H9 (cell line): ENCODE results near the gene ZNF784. TPM values are rescaled to one million over a fixed set of nuclear protein-coding genes. Genes with fewer than 3 reads are reported as not detected.

ENCODE experiments used
- DNase-seq: peaks from one replicate; pipeline ENCODE4 v3.0.0-alpha.2; 2017
- H2AFZ ChIP-seq: one replicate; pipeline ENCODE4 v1.6.1; 2013; ENCODE audit warnings: mild to moderate bottlenecking, low read length, control low read depth, moderate library complexity
- H2AK5ac ChIP-seq: 2 replicates; pipeline ENCODE4 v1.6.1; 2013; ENCODE audit warnings: low read length, control low read depth, mixed read lengths; ENCODE audit not compliant: insufficient read length
- H2BK120ac ChIP-seq: one replicate; pipeline ENCODE4 v1.6.1; 2013; ENCODE audit warnings: low read depth, mild to moderate bottlenecking, low read length, control low read depth, inconsistent platforms; ENCODE audit not compliant: poor library complexity, severe bottlenecking
- H2BK12ac ChIP-seq: 2 replicates; pipeline ENCODE4 v1.6.1; 2013; ENCODE audit warnings: low read length, control low read depth, mixed read lengths, low read depth; ENCODE audit not compliant: insufficient read length
- H2BK15ac ChIP-seq: 2 replicates; pipeline ENCODE4 v1.6.1; 2013; ENCODE audit warnings: low read depth, low read length, control low read depth
- H2BK20ac ChIP-seq: one replicate; pipeline ENCODE4 v1.6.1; 2013; ENCODE audit warnings: low read depth, mild to moderate bottlenecking, low read length, control low read depth, inconsistent platforms; ENCODE audit not compliant: poor library complexity, severe bottlenecking
- H2BK5ac ChIP-seq: 2 replicates; pipeline ENCODE4 v1.6.1; 2013; ENCODE audit warnings: low read length, control low read depth, mixed read lengths; ENCODE audit not compliant: insufficient read length
- H3K14ac ChIP-seq: 2 replicates; pipeline ENCODE4 v1.6.1; 2013; ENCODE audit warnings: low read length, control low read depth; ENCODE audit not compliant: insufficient read depth
- H3K18ac ChIP-seq: 2 replicates; pipeline ENCODE4 v1.6.1; 2013; ENCODE audit warnings: low read depth, mild to moderate bottlenecking, mixed read lengths, low read length, control low read depth; ENCODE audit not compliant: insufficient read length
- H3K23ac ChIP-seq: 2 replicates; pipeline ENCODE4 v1.6.1; 2013; ENCODE audit warnings: low read length, control low read depth, mixed read lengths, low read depth; ENCODE audit not compliant: insufficient read length
- H3K23me2 ChIP-seq: 2 replicates; pipeline ENCODE4 v1.6.1; 2013; ENCODE audit warnings: low read depth, mild to moderate bottlenecking, mixed read lengths, low read length, control low read depth; ENCODE audit not compliant: insufficient read length, poor library complexity, severe bottlenecking
- H3K27ac ChIP-seq: 2 replicates; pipeline ENCODE4 v1.5.1; 2013; ENCODE audit warnings: low read length, control low read depth, mixed read lengths, low read depth; ENCODE audit not compliant: insufficient read length
- H3K27me3 ChIP-seq: 2 replicates; pipeline ENCODE4 v1.6.1; 2013; ENCODE audit warnings: low read length, control low read depth, inconsistent platforms; ENCODE audit not compliant: insufficient read depth
- H3K4ac ChIP-seq: 2 replicates; pipeline ENCODE4 v1.6.1; 2013; ENCODE audit warnings: low read depth, mild to moderate bottlenecking, control low read depth, inconsistent platforms, low read length, moderate library complexity
- H3K4me1 ChIP-seq: 2 replicates; pipeline ENCODE4 v1.6.1; 2013; ENCODE audit warnings: low read length, control low read depth, inconsistent platforms; ENCODE audit not compliant: insufficient read depth
- H3K4me2 ChIP-seq: 2 replicates; pipeline ENCODE4 v1.6.1; 2013; ENCODE audit warnings: low read length, control low read depth, mixed read lengths; ENCODE audit not compliant: insufficient read length, insufficient read depth
- H3K56ac ChIP-seq: 2 replicates; pipeline ENCODE4 v1.6.1; 2013; ENCODE audit warnings: low read depth, mild to moderate bottlenecking, mixed read lengths, low read length, control low read depth; ENCODE audit not compliant: insufficient read length
- H3K79me1 ChIP-seq: 2 replicates; pipeline ENCODE4 v1.6.1; 2013; ENCODE audit warnings: low read depth, mild to moderate bottlenecking, moderate library complexity, low read length, control low read depth, inconsistent platforms; ENCODE audit not compliant: insufficient read depth, poor library complexity, severe bottlenecking
- H3K79me2 ChIP-seq: 2 replicates; pipeline ENCODE4 v1.6.1; 2013; ENCODE audit warnings: low read length, control low read depth, inconsistent platforms; ENCODE audit not compliant: insufficient read depth
- H3K9ac ChIP-seq: 2 replicates; pipeline ENCODE4 v1.6.1; 2013; ENCODE audit warnings: low read length, control low read depth, mixed read lengths; ENCODE audit not compliant: insufficient read length; ENCODE audit errors: extremely low read depth
- H3K9me3 ChIP-seq: one replicate; pipeline ENCODE4 v1.6.1; 2013; ENCODE audit warnings: low read depth, low read length, inconsistent platforms; ENCODE audit not compliant: control insufficient read depth
- H3T11ph ChIP-seq: one replicate; pipeline ENCODE4 v1.6.1; 2013; ENCODE audit warnings: mild to moderate bottlenecking, low read length, control low read depth, inconsistent platforms
- H4K20me1 ChIP-seq: one replicate; pipeline ENCODE4 v1.6.1; 2013; ENCODE audit not compliant: control insufficient read depth, insufficient read length, insufficient read depth
- H4K5ac ChIP-seq: 2 replicates; pipeline ENCODE4 v1.6.1; 2013; ENCODE audit warnings: low read depth, mild to moderate bottlenecking, mixed read lengths, low read length, control low read depth; ENCODE audit not compliant: insufficient read length
- H4K8ac ChIP-seq: replicated peaks from 2 replicates; pipeline ENCODE4 v1.6.1; 2013; ENCODE audit warnings: low read length, control low read depth, mixed read lengths, low read depth; ENCODE audit not compliant: insufficient read length
- H4K91ac ChIP-seq: 2 replicates; pipeline ENCODE4 v1.6.1; 2013; ENCODE audit warnings: low read depth, mild to moderate bottlenecking, moderate library complexity, mixed read lengths, low read length, control low read depth; ENCODE audit not compliant: insufficient read length
- H3K27ac Mint-ChIP-seq, 3 experiments: 2 replicates in 2 of 3; 3 replicates in 1 of 3; pipeline ENCODE4 v1.8.0; 2020 to 2021; ENCODE audit warnings: mixed read lengths in 3 of 3, mild to moderate bottlenecking in 1 of 3, moderate library complexity in 1 of 3
- H3K27me3 Mint-ChIP-seq: 2 replicates; pipeline ENCODE4 v1.8.0; 2021; ENCODE audit warnings: low read depth, mild to moderate bottlenecking, moderate library complexity, mixed read lengths
- H3K36me3 Mint-ChIP-seq, 3 experiments: 2 replicates in 2 of 3; 3 replicates in 1 of 3; pipeline ENCODE4 v1.8.0; 2020 to 2021; ENCODE audit warnings: low read depth in 3 of 3, mixed read lengths in 3 of 3; ENCODE audit not compliant: insufficient read depth in 1 of 3
- H3K4me1 Mint-ChIP-seq, 2 experiments: 2 replicates each; pipeline ENCODE4 v1.8.0; 2020; ENCODE audit warnings: mixed read lengths in 2 of 2
- H3K4me3 Mint-ChIP-seq, 2 experiments: 2 replicates in 1 of 2; 3 replicates in 1 of 2; pipeline ENCODE4 v1.8.0; 2020 to 2021; ENCODE audit warnings: mild to moderate bottlenecking in 2 of 2, mixed read lengths in 2 of 2, moderate library complexity in 1 of 2
- H3K9me3 Mint-ChIP-seq, 2 experiments: 2 replicates in 1 of 2; 3 replicates in 1 of 2; pipeline ENCODE4 v1.8.0; 2020; ENCODE audit warnings: mild to moderate bottlenecking in 2 of 2, mixed read lengths in 2 of 2, moderate library complexity in 1 of 2
- CTCF ChIP-seq: fragments of 200-600 bp; sonication (generic); conservative IDR thresholded peaks from 3 replicates; pipeline ENCODE4 v1.8.0; 2021; ENCODE audit warnings: antibody characterized with exemption, mild to moderate bottlenecking
- WGBS: extraction: QIAGEN DNeasy Blood & Tissue Kit; methylation state at CpG from one replicate; pipeline ENCODE4 v1.1.7; 2013; ENCODE audit warnings: missing lambda C conversion rate, low lambda C conversion rate, mixed read lengths; ENCODE audit not compliant: insufficient read length; ENCODE audit errors: extremely low coverage; 5-methylcytosine and 5-hydroxymethylcytosine counted together
- total RNA-seq: library from RNA; stranded (reverse); gene quantifications from 2 replicates; pipeline ENCODE4 v1.2.1, GENCODE V29; 2021

ZNF784 gene
- total RNA-seq, 1 experiment from 2014 or later = 10.7 TPM

- no peak overlapping the region for H2AK5ac ChIP-seq
- peaks cover 0 to 4% of the 10 kb centered on the region in 2 experiments; a peak in 3 of 5 replicates for H3K9me3 Mint-ChIP-seq
- H2BK5ac ChIP-seq = no peak overlapping the region
- H4K8ac ChIP-seq = no peak overlapping the region
- TF ChIP-seq CTCF = no peak
- no peaks in the 10 kb centered on the region for H4K20me1 ChIP-seq
- H3K79me2 ChIP-seq = peaks cover 7% of the 10 kb centered on the region; the same call in 1 of the 2 replicates
- peak overlapping the region; percentile 61 for H3K9ac ChIP-seq
- H3K4me1 ChIP-seq = no peaks in the 10 kb centered on the region
- H2BK12ac ChIP-seq = no peak overlapping the region
- no peak overlapping the region for H2BK15ac ChIP-seq
- H3K27ac ChIP-seq = no peak overlapping the region
- H3K27me3 Mint-ChIP-seq = peaks cover 3% of the 10 kb centered on the region; the same call in 1 of the 2 replicates
- no peak for DNase-seq
- no peak overlapping the region for H2BK20ac ChIP-seq
- H4K5ac ChIP-seq = no peak overlapping the region
- no peak overlapping the region for H3K4ac ChIP-seq
- H3K56ac ChIP-seq = no peak overlapping the region
- H3K9me3 ChIP-seq = no peaks in the 10 kb centered on the region
- H3K27ac Mint-ChIP-seq = peak overlapping the region; percentile 84 to 95 (median 91)
- H3K27me3 ChIP-seq = no peaks in the 10 kb centered on the region
- H3K18ac ChIP-seq = no peak overlapping the region
- peak overlapping the region; percentile 73 for H3K4me2 ChIP-seq
- H3K79me1 ChIP-seq = peaks cover 3% of the 10 kb centered on the region
- no peak overlapping the region for H4K91ac ChIP-seq
- no peak overlapping the region for H2BK120ac ChIP-seq
- H3K23me2 ChIP-seq = peaks cover 29% of the 10 kb centered on the region
- peak overlapping the region; percentile 97 for H3K4me3 Mint-ChIP-seq
- H3K14ac ChIP-seq = peak overlapping the region; percentile 46; the same call in 1 of the 2 replicates
- no peak overlapping the region for H3K23ac ChIP-seq
- no CpG with 5 or more reads among the region's 25 CpGs for WGBS
- H3K4me1 Mint-ChIP-seq = peaks cover 17 to 35% of the 10 kb centered on the region in 2 experiments
- no peak overlapping the region for H3T11ph ChIP-seq
- peaks cover 24 to 34% (median 32%) of the 10 kb centered on the region in 3 experiments for H3K36me3 Mint-ChIP-seq
- no peak overlapping the region for H2AFZ ChIP-seq
These were observed 17.2 kb upstream of the ZNF784 start for GRCh38 chr19:55641426-55642152.
